ENCODE data around the gene KDSR. TPM values are rescaled to one million over a fixed set of nuclear protein-coding genes. Genes with fewer than 3 reads are reported as not detected.

The KDSR gene
- total and polyA plus RNA-seq, 4 donors: 22.3 to 62.1 (median 42.5) TPM

DNA sequence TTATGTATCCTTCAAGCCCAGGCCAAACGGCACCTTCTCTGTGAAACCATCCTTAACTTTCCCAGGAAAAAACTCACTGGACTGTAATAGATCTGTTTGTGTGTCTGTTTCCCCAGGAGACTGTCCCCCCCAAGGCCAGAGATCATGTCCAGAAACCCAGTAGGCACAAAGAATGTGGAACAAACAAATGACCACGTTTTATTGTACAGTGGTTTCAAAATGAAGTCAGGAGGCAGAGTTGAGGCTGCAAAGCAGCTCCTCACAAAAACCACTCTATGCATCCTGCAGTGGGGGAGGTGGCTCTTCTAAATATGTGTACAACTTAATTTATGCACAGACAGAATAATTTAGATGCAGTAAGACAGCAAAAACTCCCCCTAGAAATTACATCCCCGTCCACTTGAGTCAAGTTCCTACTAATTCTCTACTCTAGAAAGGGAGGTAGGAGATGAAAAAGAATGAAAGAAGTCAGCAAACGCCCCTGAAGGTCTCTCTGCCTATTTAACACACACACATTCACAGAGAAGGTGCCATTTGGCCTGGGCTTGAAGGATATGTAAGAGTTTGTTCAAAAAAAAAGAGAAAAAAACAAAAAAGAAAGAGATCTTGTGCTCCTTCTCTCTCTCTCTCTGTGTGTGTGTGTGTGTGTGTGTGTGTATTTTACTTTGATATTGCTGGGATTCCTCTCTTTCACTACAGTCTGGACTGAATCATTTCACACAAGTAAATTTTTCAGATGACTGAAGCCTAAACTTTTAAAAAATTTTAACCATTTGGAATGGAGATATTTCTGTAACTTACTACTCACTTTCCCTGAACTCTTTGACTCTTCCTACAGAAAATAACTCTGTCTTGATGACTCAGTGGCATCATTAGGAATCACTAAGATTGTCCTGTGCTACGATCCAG lies 66.9 kb downstream of the KDSR start:
- no peak overlapping the region for H3K4me3 ChIP-seq
- no peaks in the 10 kb centered on the region for H3K36me3 ChIP-seq (ENCODE audit: control insufficient read depth in 4 of 4, insufficient read depth in 4 of 4, low read length in 4 of 4)
- H3K9ac ChIP-seq (ENCODE audit: insufficient read depth in 1 of 2, low read length in 2 of 2): no peak overlapping the region
- TF ChIP-seq, protein P1, sequence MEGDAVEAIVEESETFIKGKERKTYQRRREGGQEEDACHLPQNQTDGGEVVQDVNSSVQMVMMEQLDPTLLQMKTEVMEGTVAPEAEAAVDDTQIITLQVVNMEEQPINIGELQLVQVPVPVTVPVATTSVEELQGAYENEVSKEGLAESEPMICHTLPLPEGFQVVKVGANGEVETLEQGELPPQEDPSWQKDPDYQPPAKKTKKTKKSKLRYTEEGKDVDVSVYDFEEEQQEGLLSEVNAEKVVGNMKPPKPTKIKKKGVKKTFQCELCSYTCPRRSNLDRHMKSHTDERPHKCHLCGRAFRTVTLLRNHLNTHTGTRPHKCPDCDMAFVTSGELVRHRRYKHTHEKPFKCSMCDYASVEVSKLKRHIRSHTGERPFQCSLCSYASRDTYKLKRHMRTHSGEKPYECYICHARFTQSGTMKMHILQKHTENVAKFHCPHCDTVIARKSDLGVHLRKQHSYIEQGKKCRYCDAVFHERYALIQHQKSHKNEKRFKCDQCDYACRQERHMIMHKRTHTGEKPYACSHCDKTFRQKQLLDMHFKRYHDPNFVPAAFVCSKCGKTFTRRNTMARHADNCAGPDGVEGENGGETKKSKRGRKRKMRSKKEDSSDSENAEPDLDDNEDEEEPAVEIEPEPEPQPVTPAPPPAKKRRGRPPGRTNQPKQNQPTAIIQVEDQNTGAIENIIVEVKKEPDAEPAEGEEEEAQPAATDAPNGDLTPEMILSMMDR (IDR thresholded peaks at IDR 0.05; ENCODE audit: control extremely low read depth, extremely low read depth): no peak
- DNase-seq (no peak), ATAC-seq (ENCODE audit: insufficient read depth, low FRiP score) (no peak)
- no peaks in the 10 kb centered on the region for H3K9me3 ChIP-seq (ENCODE audit: control insufficient read depth in 4 of 4, insufficient read depth in 3 of 4, low read length in 3 of 4)
- 68 to 76% methylated on average over 5 of the region's 5 CpGs for WGBS, 2 donors
- H3K27me3 ChIP-seq (ENCODE audit: control insufficient read depth in 3 of 3, insufficient read depth in 3 of 3, low read length in 2 of 3): no peaks in the 10 kb centered on the region
- peaks cover 0 to 11% (median 3%) of the 10 kb centered on the region in 5 donors for H3K4me1 ChIP-seq (ENCODE audit: control insufficient read depth in 5 of 5, insufficient read depth in 5 of 5, low read length in 5 of 5)
- no peak overlapping the region for H3K27ac ChIP-seq (ENCODE audit: low read depth in 1 of 2, low read length in 1 of 2)

GRCh38 chr18:63298400-63299365 lies 68.3 kb downstream of the KDSR start:
- ATAC-seq (ENCODE audit: insufficient read depth, low FRiP score) (no peak), DNase-seq (no peak)
- H3K9me3 ChIP-seq (ENCODE audit: control insufficient read depth in 4 of 4, insufficient read depth in 3 of 4, low read length in 3 of 4): no peaks in the 10 kb centered on the region
- TF ChIP-seq, protein P1 (IDR thresholded peaks at IDR 0.05; ENCODE audit: control extremely low read depth, extremely low read depth): no peak
- 68 to 82% methylated on average over 9 of the region's 9 CpGs for WGBS, 2 donors
- no peak overlapping the region for H3K9ac ChIP-seq (ENCODE audit: insufficient read depth in 1 of 2, low read length in 2 of 2)
- H3K36me3 ChIP-seq (ENCODE audit: control insufficient read depth in 4 of 4, insufficient read depth in 4 of 4, low read length in 4 of 4): no peaks in the 10 kb centered on the region
- H3K4me3 ChIP-seq: no peak overlapping the region
- H3K27me3 ChIP-seq (ENCODE audit: control insufficient read depth in 3 of 3, insufficient read depth in 3 of 3, low read length in 2 of 3): no peaks in the 10 kb centered on the region
- H3K4me1 ChIP-seq (ENCODE audit: control insufficient read depth in 5 of 5, insufficient read depth in 5 of 5, low read length in 5 of 5): peaks cover 0 to 11% (median 3%) of the 10 kb centered on the region in 5 donors
- H3K27ac ChIP-seq (ENCODE audit: low read depth in 1 of 2, low read length in 1 of 2): no peak overlapping the region

- ATAC-seq (ENCODE audit: insufficient read depth, low FRiP score): no peak
- no peak overlapping the region for H3K27ac ChIP-seq (ENCODE audit: low read depth in 1 of 2, low read length in 1 of 2)
- no peaks in the 10 kb centered on the region for H3K9me3 ChIP-seq (ENCODE audit: control insufficient read depth in 4 of 4, insufficient read depth in 3 of 4, low read length in 3 of 4)
- no peaks in the 10 kb centered on the region for H3K27me3 ChIP-seq (ENCODE audit: control insufficient read depth in 3 of 3, insufficient read depth in 3 of 3, low read length in 2 of 3)
- H3K36me3 ChIP-seq (ENCODE audit: control insufficient read depth in 4 of 4, insufficient read depth in 4 of 4, low read length in 4 of 4): no peaks in the 10 kb centered on the region
- H3K4me1 ChIP-seq (ENCODE audit: control insufficient read depth in 5 of 5, insufficient read depth in 5 of 5, low read length in 5 of 5): peaks cover 0 to 11% (median 3%) of the 10 kb centered on the region in 5 donors
- peak in 1 of 3 donors; percentile 17 for DNase-seq
- 67 to 76% methylated on average over 16 of the region's 16 CpGs for WGBS, 2 donors
- no peak overlapping the region for H3K4me3 ChIP-seq
- no peak overlapping the region for H3K9ac ChIP-seq (ENCODE audit: insufficient read depth in 1 of 2, low read length in 2 of 2)
- TF ChIP-seq, protein P1 (IDR thresholded peaks at IDR 0.05; ENCODE audit: control extremely low read depth, extremely low read depth): no peak
Measured at GRCh38 chr18:63297687-63298399, 69.2 kb downstream of the KDSR start.

Data from lung (tissue), 12 donors.